Germinal center (tissue), 1 donor: ENCODE data around the gene UBR3.
"Not testable (repeated sequence)": the region's sequence is repeated elsewhere in the genome, so short reads cannot be mapped to it uniquely, and the experiment has no call there.

Experiments used
- DNase-seq: peaks from one replicate; pipeline ENCODE4 v3.0.0; 2012; ENCODE audit warnings: mixed read lengths, low spot score

The UBR3 gene

GRCh38 chr2:169824373-169825333 lies 2.6 kb upstream of the UBR3 start, which contains the start of gene METTL5:
METTL5 (minus strand) TSS chr2:169824905; CDS start chr2:169824597, 308 bp downstream.
- peak; percentile 88 for DNase-seq

DNA sequence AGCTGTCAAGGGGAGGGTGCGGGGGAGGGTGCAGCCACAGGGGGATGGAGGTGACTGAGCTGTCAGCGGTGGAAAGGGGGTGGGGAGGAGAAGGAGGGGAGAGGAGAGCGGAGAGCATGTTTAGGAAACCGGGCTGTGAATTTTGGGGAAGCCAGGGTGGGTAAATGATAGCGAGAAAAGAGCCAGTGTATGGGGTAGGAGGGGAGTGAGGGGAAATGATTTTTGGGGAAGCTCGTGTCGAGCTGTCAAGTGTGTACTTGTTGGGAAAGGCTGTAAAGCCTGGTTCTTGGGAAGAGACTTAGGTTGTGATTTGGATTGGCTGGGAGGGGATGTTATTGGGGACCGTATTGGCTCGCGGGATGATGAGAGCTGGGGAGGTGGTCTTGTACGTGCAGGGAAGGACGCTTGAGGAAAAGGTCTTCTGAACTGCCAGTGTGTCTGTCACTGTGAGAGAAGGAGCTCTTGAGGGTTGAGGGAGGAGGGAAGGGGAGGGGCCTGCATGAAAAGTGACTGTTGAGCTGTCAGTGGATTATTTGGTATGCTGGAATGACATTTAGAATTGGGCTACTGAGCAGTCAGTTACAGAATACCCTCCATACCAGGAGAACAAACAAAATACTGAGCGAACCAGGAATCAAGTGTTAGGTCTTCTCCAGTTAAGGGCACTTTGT lies 1.0 kb downstream of the UBR3 start:
- DNase-seq: peak; percentile 54

DNA sequence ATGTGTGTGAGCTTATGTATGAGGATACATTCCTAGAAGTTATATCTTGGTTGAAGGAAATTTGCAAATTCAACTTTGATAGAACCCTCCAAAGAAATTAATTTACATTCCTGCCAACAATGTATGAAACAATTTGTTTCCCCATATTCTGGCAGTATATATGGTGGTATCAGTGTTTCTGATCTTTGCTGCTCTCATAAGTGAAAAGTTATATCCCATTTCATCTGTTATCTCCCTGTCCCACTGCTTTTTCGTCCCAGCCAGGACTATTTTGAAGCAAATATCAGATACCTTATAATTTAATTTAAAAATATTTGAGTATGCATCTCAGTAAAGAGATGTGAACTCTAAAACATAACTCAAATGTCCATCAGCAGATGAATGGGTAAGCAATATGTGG lies 7.1 kb downstream of the UBR3 start:
- DNase-seq: no peak

- DNase-seq: no peak
These were observed 11.7 kb downstream of the UBR3 start for GRCh38 chr2:169838743-169839489.

DNA sequence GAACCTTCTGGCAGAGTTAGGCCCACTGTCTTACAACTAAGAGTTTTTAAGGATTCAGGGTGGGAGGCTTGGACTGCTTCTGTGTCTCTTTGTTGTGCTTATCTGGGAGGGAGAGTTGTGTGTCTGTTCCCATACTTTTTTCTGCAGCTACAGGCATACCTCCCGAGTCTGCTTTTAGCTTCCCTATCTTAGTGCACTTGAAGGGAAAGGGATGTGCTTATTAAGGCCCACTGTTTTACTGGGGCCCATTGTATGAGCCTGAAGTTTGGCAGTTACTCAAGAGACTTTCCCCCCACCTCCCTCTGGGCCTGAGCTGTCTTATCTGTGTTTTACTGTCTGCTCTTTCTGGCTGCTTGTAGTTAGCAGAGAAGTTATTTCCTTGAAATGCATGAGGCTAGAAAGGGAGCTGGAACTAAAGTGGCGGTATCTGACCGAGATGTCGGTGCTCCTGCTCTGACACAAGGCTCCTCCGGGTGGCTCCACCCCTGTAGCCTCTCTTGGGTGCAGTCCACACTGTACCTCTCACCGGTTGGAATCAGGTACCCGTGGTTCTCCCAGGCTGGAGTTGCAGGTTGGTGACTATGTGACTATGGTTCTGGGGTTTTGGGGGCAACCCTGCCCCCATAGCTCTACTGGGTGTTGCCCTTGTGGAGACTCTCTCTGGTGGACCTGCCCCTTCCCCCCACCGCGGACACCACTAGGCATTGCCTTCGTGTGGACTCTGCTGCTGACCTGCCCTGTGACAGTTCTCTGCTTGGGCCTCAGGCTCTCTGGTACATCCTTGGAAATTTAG lies 12.9 kb downstream of the UBR3 start:
- no peak for DNase-seq

DNA sequence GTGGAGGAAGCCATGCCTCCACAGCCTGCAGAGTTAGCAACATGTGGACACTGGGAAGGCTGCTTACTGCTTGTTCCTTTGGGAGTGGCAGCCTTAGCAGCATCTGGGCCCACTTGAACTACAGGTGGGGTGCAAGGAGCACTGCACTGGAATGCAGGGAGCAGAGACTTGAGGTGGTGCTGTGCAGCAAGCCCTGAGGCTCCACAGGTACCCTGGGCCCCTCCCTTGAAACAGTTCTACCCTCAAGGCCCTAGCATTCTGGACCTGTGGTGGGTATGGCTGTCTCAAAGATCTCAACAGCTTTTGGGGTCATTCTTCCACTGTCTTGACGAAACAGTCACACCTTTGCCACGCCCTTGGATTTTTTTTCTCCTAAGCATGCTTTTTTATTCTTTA lies 13.5 kb downstream of the UBR3 start:
- DNase-seq: no peak

- DNase-seq: not testable (repeated sequence)
These were observed 14.4 kb downstream of the UBR3 start for GRCh38 chr2:169841625-169842024.

DNA sequence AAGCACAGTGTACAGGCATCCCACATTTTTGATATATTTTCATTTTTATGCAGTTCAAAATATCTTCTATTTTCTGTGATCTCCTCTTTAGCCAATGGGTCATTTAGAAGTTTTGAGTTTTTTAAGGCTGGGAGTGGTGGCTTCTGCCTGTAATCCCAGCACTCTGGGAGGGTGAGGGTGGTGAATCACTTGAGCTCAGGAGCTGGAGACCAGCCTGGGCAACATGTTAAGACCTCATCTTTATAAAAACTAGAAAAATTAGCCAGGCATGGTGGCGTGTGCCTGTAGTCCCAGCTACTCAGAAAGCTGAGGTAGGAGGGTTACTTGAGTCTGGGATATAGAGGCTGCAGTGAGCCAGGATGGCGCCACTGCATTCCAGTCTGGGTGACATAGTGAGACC lies 17.8 kb downstream of the UBR3 start:
- DNase-seq: no peak

DNA sequence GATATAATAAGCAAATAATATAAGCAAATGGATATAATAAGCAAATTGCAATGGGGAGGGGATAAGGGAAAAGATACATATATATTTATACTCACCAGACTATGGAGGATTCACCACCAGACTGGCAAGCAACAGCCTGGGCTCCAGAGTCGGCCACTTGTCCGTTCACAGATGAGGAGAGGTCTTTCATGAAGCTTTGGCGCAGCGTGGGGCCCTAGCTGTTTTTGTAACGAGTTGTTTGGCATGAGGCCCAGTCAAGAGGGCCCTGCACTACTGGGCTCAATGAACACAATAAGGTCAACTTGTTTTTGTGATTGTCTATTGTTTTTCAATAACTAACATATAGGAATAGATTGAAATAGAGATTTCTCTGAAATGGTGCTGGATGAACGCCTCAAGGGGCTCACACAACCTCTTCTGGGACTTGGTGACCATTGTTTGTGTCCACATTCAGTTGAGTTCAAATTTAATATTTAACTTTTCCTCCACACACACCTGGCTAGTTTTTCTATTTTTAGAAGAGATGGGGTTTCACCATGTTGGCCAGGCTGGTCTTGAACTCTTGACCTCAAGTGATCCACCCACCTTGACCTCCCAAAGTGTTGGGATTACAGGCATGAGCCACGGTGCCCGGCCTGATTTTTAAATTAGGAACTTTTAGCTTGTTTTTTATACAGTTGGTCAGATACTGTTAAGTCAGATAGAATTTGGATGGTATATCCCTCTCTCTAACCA lies 21.9 kb downstream of the UBR3 start:
- not testable (repeated sequence) for DNase-seq

GRCh38 chr2:169849710-169850109 lies 22.5 kb downstream of the UBR3 start:
- DNase-seq: no peak

GRCh38 chr2:169853041-169853668 lies 25.9 kb downstream of the UBR3 start:
- no peak for DNase-seq

GRCh38 chr2:169855281-169856258 lies 28.3 kb downstream of the UBR3 start:
- DNase-seq: not testable (repeated sequence)

GRCh38 chr2:169859423-169859822 lies 32.2 kb downstream of the UBR3 start:
- no peak for DNase-seq

- no peak for DNase-seq
These were observed 32.9 kb downstream of the UBR3 start for GRCh38 chr2:169860149-169860548.

- no peak for DNase-seq
These were observed 35.6 kb downstream of the UBR3 start for GRCh38 chr2:169862816-169863215.

DNA sequence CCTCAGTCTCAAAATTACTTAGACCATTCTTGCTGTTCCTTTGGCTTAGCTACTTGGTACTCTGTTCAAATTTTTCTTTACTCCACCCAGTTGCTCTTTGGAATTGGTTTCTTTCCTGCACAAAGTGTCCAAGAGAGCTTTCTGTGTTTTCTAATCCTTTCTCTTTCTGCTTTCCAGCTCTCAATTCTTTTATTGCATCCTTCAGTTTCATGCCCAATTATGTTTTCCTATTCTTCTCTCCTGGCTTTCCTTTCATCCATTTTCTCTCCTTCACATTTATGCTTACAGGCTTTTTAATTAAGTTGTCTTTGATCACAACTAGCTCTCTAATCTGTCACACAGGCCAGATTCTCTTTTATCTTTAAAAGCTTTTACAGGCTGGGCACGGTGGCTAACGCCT lies 38.2 kb downstream of the UBR3 start:
- no peak for DNase-seq

DNA sequence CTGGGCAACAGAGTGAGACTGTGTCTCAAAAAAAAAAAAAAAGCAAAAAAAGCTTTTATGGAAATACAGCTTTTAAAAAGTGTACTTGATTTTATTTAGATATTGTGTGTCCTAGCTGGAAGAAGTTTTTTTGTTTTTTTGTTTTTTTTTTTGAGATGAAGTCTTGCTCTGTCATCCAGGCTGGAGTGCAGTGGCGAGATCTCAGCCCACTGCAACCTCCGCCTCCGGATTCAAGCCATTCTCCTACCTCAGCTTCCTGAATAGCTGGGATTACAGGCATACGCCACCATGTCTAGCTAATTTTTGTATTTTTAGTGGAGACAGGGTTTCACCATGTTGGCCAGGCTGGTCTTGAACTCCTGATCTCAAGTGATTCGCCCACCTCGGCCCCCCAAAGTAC lies 39.0 kb downstream of the UBR3 start:
- DNase-seq: not testable (repeated sequence)

DNA sequence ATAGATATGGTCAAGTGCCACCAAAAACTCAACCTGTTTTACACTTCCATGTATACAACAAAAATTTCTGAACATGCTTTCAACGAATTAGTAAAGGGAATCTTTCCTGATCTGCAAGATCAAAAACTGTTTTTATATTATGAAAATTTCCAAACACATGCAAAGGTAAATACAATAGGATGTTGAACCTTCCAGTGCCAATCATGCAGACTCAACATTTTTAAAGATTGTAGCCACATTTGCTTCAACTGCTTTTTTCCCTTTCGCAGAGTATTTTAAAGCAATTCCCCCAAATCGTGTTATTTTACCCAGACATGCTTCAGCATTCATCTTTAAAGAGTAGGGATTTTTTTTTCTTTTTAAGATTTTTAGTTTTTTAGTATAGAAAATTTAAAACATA lies 40.3 kb downstream of the UBR3 start:
- no peak for DNase-seq

GRCh38 chr2:169868951-169869350 lies 41.7 kb downstream of the UBR3 start:
- no peak for DNase-seq
